Measurements from ENCODE around the gene UBE2I.

GRCh38 chr16:1279945-1280589 is 29.4 kb upstream of the UBE2I start:
- TF ChIP-seq EZH2phosphoT487 (conservative IDR thresholded peaks at IDR 0.05; ENCODE audit: low read length) (no peak), CTCF (IDR thresholded peaks at IDR 0.05; ENCODE audit: insufficient read depth, low read length, poor library complexity, severe bottlenecking) (no peak)

All from SU-DHL-6 (cell line).